NCI-H510A (cell line): ENCODE measurements around the gene SCLY.

Source experiments
- DNase-seq: peaks from one replicate; lab custom pipeline; 2025; lab: John Stamatoyannopoulos, UW

SCLY gene

DNA sequence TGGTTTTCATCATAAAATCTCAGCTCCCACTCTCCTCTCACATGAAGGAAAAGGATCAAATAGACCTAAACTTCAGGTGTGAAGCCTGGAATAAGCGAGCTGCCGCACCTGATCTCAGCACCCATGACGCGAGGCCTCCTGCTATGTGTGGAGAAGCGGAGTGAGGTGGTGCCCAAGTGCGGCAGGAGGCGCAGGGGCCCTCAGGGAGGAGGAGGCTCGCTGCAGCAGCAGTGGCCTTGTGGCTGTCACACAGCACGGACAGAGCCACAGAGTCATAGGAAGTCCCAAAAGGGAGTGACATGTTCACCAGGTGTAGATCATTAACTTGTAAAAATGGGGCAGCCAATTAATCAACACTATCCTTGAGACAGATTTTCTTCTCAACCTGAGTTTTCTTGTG is 9.1 kb downstream of the SCLY start:
- DNase-seq = no peak

DNA sequence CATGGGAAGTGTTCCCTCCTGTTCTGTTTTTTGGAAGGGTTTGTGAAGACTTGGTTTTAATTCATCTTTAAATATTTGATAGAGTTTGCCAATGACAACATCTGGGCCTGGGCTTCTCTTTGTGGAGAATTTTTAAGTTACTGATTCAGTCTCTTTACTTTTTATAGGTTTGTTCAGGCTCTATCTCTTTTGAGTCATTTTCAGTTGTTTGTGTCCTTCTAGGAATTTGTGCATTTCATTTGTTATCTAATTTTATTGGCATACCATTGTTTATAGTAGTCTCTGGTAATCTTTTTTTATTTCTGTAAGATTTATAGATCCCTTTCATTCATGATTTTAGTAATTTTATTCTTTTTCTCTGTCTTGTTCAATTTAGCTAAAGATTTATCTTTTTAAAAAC is 14.6 kb downstream of the SCLY start:
- no peak for DNase-seq

DNA sequence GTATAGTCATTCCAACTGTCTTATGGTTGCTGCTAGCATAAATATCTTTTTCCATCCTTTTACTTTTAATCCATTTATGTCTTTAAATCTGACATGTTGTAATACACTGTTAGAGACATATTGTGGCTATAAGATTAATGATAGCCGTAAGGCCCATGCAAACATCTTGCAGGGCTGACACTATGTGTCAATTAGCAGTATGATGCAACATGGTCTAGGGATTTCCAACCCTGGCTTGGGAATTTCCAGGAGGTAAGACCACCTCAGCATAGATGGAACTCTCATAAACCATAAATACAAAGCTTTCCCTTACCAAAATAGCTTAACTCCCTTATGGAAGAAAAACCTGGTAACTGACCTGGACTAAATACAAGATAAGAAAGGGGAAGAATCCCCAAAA is 16.5 kb downstream of the SCLY start:
- no peak for DNase-seq

DNA sequence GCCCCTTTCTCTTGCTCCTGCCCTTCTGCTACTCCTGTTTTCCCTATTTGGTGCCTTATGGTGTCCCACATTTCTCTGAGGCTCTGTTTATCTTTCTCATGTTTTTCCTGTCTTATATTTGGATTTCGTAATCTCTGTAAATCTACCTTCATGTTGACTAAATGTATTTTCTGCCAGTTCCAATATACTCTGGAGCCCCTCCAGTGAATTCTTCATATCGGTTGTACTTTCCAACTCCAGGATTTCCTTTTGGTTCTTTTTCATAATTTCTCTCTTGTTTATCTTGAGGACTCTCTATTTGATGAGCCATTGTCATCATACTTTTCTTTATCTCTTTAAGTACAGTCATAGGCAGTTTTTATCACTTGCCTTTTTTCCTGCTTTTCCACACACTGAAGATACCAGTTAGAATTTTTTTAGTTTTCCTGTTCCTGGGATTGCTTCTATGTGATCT is 19.1 kb downstream of the SCLY start:
- DNase-seq = no peak

DNA sequence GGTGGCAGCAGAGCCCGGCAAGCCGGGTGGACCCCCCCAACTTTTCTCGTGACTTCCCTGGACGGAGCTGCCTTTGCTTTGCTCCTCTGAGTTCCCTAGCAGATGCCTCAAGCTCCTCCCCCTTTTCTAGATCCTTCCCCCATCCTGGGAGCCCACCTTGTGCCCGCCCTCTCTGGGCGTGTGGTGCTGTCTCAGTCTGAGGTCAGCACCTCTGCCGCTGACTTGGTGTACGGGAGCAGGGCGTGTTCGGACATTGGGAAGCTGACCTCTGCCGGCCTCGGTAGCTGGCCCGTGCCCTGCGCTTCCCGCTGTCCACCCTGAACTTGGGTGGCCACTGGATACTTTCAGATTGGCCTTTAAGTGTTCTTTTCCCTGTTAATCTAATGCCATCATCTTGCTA is 19.7 kb downstream of the SCLY start:
- no peak for DNase-seq

DNA sequence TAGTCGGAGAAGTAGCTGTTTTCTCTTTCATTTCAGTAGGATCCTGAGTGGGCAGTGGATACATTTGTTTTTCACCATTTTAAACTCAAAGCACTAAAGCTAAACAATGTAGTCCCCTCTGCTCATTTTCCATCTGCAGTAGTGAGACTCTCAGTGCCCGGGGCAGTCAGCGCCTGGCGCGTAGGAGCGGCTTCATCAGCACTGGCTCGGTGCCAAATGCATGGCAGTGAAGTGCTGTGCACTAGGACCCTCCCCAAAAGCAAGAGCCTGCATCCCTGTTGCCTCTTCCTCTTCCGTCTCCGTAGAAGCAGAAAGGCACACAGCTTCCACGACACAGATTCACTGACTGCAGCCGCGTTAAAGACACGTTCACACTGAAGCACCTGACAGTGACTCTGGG is 20.3 kb downstream of the SCLY start:
- no peak for DNase-seq

DNA sequence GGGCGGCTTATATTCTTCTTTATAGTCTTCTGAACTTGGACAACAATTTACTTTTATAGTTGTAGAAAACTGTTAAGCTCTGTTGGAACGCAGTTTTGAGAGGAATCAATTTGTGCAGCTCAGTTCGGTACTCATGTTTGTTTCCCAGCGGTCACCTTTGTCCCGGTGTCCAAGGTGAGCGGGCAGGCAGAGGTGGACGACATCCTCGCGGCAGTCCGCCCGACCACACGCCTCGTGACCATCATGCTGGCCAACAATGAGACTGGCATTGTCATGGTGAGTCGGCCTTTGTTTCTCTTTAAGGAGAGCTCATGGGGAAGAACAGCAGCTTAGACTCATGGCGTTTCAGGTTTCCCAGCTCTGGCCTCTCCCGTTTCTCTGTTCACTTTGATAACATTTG is 20.8 kb downstream of the SCLY start:
- no peak for DNase-seq

DNA sequence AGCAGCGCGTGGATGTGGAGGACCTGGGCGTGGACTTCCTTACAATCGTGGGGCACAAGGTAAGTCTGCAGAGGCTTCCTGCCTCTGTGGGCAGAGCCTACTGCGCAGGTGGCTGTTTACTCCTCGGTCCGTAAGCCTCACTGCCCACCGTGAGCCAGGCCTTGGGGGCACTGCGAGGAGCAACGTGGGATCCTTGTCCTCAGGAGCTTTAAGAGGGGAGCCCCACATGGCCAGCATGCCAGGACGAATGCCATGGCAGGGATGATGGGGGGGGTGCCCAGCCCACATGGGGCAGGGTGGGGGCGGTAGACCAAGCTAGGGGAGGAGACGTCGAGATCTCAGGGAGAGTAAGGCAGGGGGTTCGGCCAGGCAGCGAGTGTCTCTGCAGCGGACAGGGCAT is 21.4 kb downstream of the SCLY start:
- DNase-seq = no peak

DNA sequence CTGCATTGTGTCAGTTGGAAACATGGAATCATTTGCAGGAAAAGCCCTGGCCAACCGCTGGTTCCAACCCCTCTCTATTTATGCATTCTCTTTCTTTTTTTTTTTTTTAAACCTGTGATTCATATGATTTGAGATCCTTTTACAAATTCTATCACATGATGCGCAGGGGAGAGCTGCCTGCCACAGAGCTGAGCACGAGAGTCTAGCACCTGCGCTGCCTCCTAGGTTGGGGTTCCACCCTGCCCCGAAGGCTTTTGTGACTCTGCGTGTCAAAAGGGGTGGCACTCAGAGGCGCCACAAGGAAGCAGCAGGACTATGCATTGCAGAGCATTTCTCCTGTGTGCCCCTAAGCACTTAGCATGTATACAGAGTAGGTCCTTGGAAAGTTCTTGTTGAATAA is 22.0 kb downstream of the SCLY start:
- no peak for DNase-seq

DNA sequence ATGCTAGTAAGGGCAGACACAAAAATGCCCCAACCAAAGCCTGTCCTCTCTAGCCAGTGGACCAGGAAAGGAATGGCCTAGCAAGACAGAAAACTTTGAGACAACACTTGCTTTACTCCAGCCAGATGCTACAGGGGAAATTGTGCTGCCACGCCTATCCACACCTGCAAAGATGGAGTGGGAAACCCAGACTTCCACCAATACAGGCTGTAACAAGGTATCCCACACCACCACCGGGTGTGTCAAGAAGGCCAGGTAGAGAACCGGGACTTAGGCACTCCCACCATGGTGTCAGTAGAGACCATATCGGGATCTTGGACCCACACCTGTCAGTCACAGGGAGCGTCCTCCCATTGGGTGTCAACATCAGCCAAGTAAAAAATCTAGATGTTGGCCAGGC is 23.1 kb downstream of the SCLY start:
- no peak for DNase-seq

DNA sequence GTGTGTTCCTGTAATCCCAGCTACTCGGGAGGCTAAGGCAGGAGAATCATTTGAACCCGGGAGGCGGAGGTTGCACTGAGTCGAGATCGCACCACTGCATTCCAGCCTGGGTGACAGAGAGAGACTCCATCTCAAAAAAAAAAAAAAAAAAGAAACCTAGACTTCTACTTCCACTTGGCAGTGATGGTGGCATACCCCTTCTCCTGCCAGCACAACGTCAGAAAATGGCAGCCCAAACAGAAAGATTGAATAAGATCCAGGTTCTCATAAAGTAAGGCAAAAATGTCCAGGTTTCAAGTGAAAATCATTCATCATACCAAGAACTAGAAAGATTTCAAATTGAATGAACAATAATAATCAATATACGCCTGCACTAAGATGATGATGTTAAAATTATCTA is 24.0 kb downstream of the SCLY start:
- no peak for DNase-seq

DNA sequence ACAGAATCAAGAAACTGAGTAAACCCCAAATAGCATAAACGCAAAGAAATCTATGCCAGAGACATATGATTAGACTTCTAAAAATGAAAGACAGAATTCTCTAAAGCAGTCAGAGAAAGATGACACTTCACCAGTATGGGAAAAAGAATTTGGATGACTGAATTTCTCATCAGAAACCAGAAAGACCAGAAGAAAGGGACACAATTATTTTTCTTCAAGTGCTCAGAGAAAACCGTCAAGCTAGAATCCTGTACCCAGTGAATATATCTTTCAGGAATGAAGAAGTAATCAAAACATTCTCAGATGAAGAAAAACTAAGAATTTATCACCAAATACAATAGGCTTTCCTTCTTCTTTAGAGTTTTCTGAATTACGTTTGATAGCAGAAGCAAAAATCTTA is 25.1 kb downstream of the SCLY start:
- DNase-seq = no peak

DNA sequence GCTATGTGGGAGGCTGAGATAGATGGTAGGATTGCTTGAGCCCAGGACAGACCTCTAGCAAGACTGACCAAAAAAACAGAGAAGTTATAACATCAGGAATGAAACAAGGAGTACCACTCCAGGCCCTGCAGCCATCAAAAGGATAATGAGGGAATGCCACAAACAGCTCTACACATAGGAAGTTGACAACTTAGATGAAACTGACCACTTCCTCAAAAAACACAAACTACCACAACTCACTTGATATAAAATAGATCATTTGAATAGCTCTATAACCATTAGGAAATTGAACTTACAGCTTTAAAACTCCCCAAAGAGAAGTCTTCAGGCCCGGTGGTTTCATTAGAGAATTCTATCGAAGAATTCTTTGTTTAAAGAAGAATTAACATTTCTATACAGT is 26.4 kb downstream of the SCLY start:
- no peak for DNase-seq

DNA sequence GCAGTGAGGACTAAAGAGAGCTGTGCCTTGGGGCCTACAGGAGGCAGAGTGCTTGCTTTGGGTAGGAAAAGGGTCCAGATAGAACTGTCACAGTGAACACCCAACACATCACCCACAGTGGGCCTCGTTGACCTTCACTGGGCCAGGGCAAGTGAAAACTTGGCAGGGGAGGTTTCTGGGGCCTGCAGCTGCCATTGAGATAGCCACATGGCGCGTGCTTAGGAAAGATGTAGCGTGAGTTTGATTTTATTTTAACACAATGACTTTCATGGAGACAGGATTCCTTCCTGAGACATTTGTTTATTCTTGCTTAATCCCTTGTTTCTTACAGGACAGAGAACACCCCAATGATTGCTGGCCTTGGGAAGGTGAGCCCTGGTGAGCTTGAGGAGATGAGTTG is 30.1 kb downstream of the SCLY start:
- no peak for DNase-seq

DNA sequence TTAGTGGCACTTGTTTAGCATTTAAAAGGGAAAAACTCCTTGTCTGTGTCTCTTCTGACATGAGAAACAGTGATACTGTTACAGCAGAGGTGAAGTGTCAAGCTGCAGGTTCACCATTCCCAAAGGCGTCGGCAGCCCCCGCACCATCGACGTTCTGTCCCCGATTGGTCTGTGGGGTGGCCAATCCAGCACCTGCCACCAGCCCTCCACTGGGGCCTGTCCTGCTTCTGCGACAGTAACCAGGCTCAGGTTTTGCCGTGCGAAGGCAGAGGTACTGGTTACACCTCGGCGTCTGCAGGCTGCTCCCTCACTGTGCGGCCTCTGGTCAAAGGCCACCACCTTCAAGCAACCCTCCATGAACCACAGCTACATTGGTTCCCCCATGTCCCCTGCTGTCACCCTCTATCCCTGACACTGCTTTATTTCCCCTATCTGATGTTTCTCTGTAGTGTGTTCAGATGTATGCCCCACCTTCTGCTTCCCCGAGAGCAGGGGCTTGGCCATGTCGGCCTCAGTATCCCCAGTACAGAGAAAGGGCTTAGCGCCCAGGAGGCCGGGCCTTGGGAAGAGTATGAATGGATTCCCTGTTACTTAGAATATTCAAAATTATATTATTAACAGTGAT is 30.7 kb downstream of the SCLY start:
- no peak for DNase-seq

DNA sequence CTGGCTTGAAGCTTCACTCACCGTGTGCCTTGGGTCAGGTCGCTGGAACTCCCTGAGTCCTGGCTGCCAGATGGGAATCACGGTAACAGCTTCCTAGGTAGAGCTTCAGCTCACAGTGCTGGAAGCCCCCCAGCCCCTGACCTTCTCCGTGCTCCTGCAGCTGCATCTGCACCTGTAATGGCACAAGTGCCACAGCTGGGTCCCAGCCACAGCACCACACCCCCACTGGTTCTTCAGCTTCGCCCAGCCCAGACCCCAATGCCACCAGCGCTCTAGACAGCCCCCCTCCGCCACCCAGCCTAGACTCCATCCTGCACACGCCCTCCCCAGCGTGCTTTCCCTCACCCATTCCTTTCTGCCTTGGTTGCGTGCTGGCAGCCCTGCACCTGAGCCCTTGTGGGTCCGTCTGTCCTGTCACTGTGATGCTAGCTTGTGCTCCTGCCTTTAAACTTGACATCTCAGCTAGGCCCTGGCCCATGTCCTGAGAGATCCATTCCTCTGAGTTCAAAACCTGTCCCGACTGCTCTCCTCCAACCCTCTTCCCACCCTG is 31.8 kb downstream of the SCLY start:
- DNase-seq = no peak

DNA sequence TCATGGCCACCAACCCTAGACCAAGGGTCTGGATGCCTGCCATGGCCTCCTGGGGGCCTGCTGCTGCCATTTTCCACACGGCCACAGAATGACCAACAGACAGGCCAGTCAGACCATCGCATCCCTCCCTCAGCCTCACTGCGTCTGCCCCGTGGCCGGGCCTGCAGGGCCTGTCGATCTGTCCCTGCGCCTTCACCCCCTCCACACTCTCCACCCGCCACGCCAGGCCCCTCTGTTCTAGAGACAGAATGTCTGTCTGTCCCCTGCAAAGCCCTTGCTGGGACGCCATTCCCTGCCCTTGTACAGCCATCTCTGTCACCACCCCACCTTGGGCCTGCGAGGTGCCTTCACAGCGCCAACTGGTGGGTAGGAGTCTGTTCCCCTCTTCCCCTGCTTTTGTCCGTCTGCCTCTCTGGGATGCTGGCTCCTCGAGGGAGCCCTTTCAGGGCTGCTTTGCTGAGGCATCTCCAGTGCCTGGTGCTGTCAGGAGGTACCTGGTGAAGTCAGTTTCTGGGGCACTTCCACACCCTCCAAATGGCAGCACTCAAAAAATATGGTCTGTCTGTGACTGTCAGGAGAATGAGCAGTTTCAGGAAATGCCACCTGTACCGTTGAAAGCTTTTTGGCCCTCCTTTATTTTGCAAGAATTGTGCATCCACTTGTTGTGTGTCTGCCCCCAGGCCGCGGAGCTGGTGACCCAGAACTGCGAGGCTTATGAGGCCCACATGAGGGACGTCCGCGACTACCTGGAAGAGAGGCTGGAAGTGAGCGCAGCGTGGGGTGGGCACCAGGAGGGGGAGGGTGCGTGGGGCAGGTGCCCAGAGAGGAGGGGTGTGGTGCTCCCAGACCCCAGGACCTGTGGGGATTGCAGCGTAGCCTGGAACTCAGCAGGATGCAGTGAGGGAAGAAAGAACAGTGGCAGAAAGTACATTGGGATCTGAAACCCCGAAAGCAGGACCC is 32.7 kb downstream of the SCLY start:
- DNase-seq = no peak

DNA sequence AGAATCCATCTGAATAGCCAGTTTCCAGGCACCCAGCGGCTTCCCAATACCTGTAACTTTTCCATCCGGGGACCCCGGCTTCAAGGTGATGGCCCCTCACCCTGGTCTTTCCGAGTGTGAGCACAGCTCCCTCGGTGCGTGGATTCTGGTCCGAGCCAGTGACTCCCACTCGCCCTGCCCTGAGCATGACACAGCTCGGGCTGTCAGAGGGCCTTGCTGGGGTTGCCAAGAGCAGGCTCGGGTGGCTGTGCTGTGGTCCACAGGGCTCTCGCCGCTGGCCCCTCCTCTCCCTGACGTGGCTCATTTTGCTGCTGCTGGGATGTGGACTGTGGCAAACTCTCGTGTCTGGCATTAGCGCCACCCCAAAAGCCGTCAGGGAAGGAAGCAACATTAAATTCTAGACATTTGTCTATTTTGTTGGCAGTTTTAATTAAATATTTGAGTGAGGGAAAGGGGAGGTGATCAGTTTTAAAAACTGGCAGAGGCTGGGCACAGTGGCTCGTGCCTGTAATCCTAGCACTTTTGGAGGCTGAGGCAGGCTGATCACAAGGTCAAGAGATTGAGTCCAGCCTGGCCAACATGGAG is 33.7 kb downstream of the SCLY start:
- DNase-seq = no peak

DNA sequence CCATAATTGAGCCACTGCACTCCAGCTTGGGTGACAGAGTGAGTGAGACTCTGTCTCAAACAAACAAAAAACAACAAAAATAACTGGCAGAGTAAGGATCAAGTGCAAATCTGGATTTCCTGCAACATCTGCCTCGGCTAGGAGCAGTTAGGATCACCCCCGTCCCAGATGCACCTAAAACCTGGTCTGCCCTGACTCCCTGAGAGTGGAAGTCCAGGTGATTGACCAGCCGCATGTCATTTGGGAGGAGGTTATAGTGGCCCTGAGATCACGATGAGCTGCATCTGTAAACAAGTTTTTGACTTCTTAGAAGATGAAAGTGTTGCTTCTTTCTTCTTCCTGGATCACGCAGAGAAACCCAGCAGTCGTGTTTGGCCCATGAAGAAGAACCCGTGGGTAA is 34.3 kb downstream of the SCLY start:
- no peak for DNase-seq

DNA sequence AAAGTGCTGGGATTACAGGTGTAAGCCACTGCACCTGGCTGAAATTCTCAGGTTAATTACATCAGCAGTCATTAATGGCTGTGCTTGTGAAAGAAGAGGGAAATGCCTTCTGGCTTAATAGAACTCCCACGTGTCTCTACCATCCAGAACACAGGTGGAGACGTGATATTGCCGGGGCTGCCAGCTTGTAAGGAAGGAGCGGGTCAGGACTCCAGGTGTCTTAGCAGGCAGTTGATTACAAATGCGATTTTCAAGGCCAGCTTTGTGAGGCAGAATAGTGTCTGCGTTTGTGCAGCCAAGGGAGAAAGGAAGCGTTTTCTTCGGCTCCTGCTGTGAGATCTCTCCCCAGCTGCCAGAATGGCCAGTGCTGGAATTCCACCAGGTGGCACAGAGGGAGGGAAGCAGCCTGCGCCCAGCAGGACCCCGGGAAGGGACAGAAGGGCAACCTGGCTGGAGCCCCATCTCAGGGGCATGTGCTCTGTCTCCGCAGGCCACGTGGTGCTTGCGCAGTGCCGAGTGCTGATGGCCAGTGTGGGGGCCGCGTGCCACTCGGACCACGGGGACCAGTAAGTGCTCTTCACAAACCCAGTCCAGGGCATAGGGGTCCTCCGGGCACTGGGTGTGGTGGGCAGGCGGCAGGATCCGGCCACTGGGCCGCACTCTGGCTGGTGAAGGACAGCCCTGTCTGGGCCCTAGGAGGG is 35.7 kb downstream of the SCLY start:
- no peak for DNase-seq

DNA sequence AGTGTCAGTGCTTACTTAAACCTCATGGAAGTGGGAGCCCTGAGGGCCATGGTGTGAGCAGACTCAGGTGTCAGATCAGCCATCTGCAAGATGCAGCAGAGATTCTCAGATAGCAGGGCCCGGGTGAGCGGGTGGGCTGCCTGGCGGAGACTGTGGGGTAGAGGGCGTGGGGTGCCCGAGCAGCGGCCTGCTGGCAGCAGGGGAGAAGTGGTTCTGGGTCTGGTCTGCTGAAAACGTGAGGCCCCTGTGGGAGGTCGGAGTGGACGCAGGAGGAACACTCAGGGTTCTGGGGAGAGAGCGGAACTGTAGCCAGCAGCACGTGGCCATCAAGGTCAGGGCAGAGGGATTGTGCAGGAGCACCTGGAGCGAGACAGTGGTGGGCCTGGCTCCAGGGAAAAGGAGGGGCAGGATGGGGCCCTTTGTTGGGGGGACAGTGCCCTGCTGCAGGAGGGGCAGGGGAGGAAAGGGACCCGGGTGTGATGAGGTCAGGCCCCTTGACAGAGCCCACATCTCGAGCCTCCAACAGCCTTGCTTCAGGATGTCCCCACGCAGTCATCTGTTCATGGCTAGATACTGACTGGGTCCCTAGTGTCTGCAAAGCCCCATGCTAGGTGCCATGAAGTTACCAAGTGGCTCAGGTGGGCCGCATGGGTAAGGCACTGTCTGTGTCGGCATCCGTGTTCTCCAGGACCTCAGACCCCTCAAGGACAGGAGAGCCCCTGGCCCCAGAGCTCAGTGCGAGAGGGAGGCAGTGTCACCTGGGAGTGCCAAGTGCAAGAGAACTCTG is 36.6 kb downstream of the SCLY start:
- no peak for DNase-seq
